Breast epithelium (tissue), 3 donors: Measurements from ENCODE around the gene SLC44A4.

Experiments
- POLR2A ChIP-seq: fragments of 450-650 bp; IDR thresholded peaks from one replicate; pipeline ENCODE4 v1.6.1; 2016; ENCODE audit warnings: antibody characterized with exemption, mild to moderate bottlenecking, moderate library complexity
- POLR2AphosphoS5 ChIP-seq, 3 donors: sonication (generic); formaldehyde crosslinking; IDR thresholded peaks; one replicate each; pipeline ENCODE4 v1.6.1; 2017; ENCODE audit warnings: antibody characterized with exemption in 3 of 3
- TF ChIP-seq, protein P1 (sequence below), 3 donors: fragments of 450-650 bp; IDR thresholded peaks; one replicate each; pipeline ENCODE4 v1.5.1; 2016 to 2017; ENCODE audit warnings: antibody characterized with exemption in 3 of 3, mild to moderate bottlenecking in 3 of 3, moderate library complexity in 3 of 3

GRCh38 chr6:31851485-31851832 is 27.3 kb downstream of the SLC44A4 start:
- TF ChIP-seq, protein P1, sequence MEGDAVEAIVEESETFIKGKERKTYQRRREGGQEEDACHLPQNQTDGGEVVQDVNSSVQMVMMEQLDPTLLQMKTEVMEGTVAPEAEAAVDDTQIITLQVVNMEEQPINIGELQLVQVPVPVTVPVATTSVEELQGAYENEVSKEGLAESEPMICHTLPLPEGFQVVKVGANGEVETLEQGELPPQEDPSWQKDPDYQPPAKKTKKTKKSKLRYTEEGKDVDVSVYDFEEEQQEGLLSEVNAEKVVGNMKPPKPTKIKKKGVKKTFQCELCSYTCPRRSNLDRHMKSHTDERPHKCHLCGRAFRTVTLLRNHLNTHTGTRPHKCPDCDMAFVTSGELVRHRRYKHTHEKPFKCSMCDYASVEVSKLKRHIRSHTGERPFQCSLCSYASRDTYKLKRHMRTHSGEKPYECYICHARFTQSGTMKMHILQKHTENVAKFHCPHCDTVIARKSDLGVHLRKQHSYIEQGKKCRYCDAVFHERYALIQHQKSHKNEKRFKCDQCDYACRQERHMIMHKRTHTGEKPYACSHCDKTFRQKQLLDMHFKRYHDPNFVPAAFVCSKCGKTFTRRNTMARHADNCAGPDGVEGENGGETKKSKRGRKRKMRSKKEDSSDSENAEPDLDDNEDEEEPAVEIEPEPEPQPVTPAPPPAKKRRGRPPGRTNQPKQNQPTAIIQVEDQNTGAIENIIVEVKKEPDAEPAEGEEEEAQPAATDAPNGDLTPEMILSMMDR (IDR thresholded peaks at IDR 0.05): no peak
- TF ChIP-seq POLR2AphosphoS5 (IDR thresholded peaks at IDR 0.05) (no peak), POLR2A (no peak)
